GM13977 (cell line): ENCODE data around the gene GRXCR2.

Source experiments
- DNase-seq: peaks from one replicate; pipeline ENCODE4 v3.0.0; 2012; ENCODE audit warnings: low spot score
- in situ Hi-C: fragments of 300-500 bp; cut with MboI; formaldehyde crosslinking; loops from one replicate; pipeline ENCODE4 v1.12.0; 2022; ENCODE audit warnings: low sequenced_read_pairs, low pct_unique_long_range_greater_than_20kb, mixed read lengths, inconsistent platforms; ENCODE audit not compliant: unreplicated experiment
- TF ChIP-seq, protein P1 (sequence below): IDR thresholded peaks from 2 replicates; pipeline ENCODE4 v1.5.1; 2012; ENCODE audit warnings: mild to moderate bottlenecking, control low read depth; ENCODE audit not compliant: insufficient read depth; ENCODE audit errors: extremely low read depth, missing control alignments

The GRXCR2 gene

DNA sequence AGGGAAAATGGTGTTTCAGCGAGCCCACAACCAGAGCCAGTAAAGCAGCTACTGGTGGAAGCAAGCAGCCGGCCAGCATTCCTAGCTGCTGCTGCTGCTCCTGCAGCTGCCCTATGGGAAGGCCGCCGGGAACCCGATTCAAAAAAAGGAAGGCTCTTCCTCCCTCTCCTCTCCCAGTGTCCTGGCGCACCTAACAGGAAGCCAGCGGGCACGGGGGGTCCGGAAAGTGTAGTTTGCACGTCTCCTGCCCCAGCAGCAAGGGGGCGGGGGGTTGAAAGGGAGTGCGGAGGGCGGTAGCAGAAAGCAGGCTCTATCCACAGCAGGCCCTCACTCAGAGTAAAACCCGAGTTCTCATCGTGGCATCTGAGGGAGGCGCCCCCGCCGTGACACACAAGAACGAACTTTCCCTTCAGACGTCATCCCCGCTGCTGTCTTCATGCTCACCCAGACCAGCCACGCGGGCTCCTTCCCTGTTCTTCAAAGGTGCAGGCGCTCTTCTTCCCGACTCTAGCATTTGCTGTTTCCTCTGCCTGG, 16.5 kb downstream of the GRXCR2 start:
- DNase-seq: no peak

DNA sequence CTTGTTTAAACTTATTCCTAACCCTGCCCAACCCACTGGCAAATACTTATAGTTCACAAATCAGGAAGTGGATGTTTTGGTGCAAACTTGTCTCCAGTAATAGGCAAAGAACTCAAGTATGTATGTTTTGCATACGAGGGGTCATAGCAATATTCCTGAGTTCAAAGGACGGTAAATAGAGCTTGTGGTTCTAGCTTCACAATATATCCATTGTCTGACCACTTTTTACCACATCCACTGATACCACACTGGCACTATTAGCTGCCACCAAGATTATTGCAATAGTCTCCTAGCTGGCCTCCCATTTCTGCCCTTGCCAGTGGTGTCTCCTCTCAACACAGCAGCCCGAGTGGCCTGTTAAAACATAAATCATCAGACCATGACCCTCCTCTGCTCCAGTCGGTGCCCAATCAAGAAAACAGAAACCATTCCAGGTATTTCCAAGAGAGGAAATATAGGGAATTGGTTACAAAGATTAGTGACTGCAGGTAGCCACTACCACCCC, 17.0 kb downstream of the GRXCR2 start:
- TF ChIP-seq, protein P1, sequence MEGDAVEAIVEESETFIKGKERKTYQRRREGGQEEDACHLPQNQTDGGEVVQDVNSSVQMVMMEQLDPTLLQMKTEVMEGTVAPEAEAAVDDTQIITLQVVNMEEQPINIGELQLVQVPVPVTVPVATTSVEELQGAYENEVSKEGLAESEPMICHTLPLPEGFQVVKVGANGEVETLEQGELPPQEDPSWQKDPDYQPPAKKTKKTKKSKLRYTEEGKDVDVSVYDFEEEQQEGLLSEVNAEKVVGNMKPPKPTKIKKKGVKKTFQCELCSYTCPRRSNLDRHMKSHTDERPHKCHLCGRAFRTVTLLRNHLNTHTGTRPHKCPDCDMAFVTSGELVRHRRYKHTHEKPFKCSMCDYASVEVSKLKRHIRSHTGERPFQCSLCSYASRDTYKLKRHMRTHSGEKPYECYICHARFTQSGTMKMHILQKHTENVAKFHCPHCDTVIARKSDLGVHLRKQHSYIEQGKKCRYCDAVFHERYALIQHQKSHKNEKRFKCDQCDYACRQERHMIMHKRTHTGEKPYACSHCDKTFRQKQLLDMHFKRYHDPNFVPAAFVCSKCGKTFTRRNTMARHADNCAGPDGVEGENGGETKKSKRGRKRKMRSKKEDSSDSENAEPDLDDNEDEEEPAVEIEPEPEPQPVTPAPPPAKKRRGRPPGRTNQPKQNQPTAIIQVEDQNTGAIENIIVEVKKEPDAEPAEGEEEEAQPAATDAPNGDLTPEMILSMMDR: no peak
- in situ Hi-C loops: no loop called here
- DNase-seq: no peak

More for the DNA sequence above, 16.5 kb downstream of the GRXCR2 start:
- in situ Hi-C loops: no loop called here
- TF ChIP-seq, protein P1: no peak

DNA sequence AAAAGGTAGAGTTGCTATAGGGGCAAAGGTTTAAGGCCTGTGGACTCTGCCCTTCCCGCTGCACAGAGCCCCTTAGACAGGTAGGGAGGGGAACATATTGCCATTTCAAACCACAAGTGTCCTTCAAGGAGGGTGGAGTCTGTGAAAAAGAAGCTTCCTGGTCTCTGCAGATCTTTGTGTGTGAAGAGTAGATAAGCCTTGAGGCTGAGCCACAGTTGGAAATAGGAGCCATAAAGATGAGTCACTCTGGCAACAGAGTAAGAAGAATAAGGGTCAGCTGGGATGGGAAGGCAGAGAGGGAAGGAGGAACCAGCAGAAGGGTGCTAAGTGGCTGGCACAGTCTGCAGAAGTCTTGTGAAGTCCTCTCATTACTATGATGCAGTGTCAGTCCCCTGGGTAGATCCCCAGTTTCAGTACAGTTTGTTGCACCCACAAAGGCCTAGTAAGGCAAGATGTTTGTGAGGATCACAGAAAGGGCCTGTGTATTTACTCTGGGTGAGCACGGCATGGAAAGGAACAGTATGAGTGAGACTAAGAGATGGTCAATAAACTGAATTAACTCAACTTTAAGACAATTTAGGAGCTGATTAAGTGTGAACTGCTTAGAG, 18.1 kb downstream of the GRXCR2 start:
- TF ChIP-seq, protein P1: no peak
- in situ Hi-C loops: no loop called here
- no peak for DNase-seq

DNA sequence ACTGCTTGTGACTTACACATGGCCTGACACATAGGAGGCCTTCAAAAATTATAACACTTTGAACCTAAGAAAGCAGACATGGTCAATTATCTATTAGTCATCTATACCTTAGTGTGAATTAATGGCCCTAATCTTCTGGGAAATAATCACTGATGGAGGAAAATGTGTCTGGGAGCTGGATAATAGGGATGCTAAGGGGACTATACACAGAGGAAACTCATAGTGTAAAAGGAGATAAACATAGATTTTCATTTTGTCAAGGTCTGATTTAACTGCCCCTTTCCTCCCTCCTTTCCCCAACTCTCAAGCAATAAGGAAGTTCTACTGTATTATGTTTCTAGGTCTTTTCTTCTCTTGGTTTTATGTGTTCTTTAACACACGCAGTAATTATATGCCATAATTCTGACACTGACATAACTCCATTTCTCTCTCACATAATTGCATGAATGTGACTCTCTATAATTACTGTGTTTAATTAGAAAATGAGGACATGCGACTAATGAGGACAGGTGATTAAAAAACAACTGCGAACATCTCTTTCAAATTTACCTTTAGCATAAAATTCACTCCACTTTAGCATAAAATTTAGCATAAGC, 18.9 kb downstream of the GRXCR2 start:
- DNase-seq: no peak
- TF ChIP-seq, protein P1: no peak
- in situ Hi-C loops: no loop called here

DNA sequence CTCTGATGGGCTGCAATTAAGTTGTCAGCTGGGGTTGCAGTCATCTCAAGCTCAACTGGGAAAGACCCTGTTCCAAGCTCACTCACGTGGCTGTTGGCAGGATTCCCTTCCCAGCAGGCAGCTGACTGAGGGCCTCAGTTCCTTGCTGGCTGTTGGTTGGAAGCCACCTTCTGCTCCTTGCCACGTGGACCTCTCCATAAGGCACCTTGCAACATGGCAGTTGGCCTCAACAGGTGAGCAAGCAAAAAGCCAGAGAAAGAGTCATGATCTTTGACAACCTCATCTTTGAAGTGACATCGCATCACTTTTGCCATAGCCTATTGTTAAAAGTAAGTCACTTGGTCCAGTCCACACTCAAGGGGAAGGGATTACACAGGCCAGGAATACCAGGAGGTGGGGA, 19.8 kb downstream of the GRXCR2 start:
- DNase-seq: no peak
- in situ Hi-C loops: no loop called here
- TF ChIP-seq, protein P1: no peak

DNA sequence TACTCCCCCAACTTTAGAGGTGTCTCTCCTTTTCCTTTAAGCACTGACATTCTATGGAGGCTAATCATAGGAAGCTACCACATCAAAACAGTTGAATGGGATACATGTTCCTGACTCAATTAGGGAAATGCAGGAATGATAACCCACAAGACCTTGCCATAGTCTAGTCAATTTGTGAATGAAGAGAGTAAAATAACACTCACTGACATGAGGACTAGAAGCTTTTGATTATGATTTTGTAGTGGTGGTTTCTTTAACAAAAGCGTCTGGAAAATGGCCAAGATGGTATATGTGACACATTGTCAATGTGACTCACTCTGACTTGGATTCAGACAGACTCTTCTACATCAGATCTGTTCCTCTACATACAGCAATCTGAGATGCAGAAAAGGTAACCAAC, 24.0 kb downstream of the GRXCR2 start:
- no peak for DNase-seq
- in situ Hi-C loops: no loop called here
- TF ChIP-seq, protein P1: no peak
